GM19463 (cell line): ENCODE measurements around the gene MAP7D1.

ENCODE experiments used
- ATAC-seq: cut with Tn5 transposase; IDR thresholded peaks from one replicate; pipeline ENCODE4 v1.9.1; 2021; ENCODE audit warnings: mild to moderate bottlenecking, moderate library complexity; ENCODE audit not compliant: unreplicated experiment

The MAP7D1 gene

DNA sequence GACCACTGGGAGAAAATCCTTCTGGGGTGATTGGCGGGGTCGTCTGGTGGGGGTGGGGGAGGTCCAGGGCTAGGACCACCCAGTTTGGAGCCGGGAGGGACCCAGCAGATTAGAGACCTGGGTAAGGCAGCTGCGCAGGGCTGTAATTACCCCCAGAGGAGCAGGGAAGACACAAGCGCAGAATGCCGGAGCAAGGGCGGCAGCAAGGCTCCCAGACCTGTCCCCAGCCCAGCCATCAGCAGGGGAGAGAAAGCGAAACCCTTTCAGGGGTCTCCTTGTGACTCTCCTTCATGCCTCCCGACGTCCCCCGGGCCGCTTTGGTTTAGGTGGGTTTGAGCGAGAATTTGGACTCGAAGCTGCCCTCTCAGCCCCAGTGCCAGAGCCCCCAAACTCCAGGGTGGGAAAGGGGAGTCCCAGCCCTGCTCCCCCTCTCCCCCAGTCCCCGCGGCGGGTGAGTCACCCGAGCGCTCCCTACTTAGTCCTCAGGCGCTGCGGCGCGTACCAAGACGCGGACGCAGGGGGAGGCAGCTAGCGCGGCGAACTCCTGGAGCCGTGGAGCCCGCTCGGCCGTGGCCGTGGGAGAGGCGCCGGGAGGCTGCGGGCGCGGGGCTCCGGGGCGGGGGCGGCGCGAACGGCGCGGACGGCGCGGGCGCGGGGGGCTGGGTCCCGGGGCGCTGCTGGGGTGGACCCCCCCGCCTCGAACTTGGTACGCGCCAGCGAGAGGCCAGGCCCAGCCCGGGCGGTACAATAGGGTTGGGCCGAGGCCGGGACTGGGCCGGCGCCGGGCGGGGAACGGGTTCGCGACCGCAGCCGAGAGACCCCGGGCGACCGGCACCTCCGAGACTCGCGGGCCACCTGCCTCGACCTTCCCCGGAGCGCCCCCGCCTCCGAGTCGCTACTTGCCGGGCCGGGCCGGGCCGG, at the start of gene MAP7D1:
MAP7D1 (plus strand) TSS at position 753 of the 921 bp plus-strand sequence. CDS start 258 bp downstream, outside the sequence.
- peak; percentile 52 for ATAC-seq

GRCh38 chr1:36106269-36106668, 49.7 kb upstream of the MAP7D1 start:
- no peak for ATAC-seq

DNA sequence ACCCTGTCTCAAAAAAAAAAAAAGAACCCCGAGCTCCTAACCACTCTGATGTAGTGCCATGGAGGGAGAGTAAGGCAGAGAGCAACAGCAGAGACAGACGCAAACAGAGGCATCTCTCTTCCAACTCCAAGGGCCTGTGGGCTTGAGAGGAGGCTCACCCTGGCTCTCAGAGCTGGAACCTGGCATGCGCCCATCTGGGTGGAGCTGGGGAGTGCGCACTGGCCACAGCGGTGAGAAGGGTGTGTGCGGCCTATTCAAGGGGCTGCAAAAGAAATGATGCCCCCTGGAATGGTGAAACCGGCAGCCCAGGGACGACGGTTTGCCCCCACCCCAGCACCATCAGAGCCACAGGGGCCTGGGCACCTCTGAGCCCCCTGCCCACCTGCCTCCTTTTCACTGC, 48.6 kb upstream of the MAP7D1 start:
- ATAC-seq, result no peak

GRCh38 chr1:36108314-36108713, 47.6 kb upstream of the MAP7D1 start:
- no peak for ATAC-seq

GRCh38 chr1:36109041-36109679, 46.8 kb upstream of the MAP7D1 start:
- no peak for ATAC-seq

GRCh38 chr1:36111151-36111550, 44.8 kb upstream of the MAP7D1 start:
- no peak for ATAC-seq

GRCh38 chr1:36112823-36113222, 43.1 kb upstream of the MAP7D1 start:
- no peak for ATAC-seq

GRCh38 chr1:36114371-36114770, 41.6 kb upstream of the MAP7D1 start:
- ATAC-seq, result no peak

- ATAC-seq, result no peak
Measured at GRCh38 chr1:36115200-36115669, 40.7 kb upstream of the MAP7D1 start.

- no peak for ATAC-seq
Measured at GRCh38 chr1:36115931-36116330, 40.0 kb upstream of the MAP7D1 start.

DNA sequence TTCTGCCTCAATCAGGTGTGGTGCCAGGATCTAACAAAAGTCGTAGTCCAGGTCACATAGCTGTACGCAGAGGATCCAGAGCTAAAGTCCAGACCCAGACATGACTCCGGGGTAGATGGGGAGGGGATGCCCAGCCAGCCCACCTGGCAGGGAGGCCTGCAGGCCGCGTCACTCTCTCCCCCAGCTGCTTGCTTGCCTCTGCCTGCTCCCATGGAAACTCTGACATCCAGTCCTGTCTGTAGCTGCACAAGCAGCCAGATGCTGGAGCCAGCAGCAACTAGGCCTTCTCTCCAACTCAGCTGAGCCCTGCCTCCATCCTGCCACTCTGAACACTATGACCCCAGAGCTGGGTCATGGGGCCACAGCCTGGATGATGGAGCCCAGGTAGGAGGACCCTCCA, 39.1 kb upstream of the MAP7D1 start:
- ATAC-seq, result no peak

- no peak for ATAC-seq
Measured at GRCh38 chr1:36118447-36119204, 37.3 kb upstream of the MAP7D1 start.

DNA sequence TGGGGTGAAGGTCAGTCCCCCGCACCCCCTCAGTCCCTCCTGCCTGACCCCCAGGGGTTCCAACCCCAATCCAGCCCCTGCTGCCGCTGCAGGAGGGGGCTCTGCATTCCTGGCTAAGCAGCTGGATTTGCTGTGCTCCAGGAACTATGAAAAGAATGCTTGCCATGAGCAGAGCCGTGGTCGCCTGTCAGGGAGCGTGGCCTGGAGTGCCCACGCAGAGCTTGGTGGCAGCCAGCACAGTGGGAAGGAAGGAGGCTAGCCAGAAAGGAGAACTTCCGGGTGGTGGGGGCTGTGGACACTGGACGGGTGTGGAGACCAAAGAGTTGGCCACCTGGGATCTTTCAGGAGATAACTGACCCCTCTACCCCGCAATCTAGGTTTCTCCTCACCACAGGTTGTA, 36.5 kb upstream of the MAP7D1 start:
- no peak for ATAC-seq

- ATAC-seq, result no peak
Measured at GRCh38 chr1:36122062-36123030, 33.6 kb upstream of the MAP7D1 start.

DNA sequence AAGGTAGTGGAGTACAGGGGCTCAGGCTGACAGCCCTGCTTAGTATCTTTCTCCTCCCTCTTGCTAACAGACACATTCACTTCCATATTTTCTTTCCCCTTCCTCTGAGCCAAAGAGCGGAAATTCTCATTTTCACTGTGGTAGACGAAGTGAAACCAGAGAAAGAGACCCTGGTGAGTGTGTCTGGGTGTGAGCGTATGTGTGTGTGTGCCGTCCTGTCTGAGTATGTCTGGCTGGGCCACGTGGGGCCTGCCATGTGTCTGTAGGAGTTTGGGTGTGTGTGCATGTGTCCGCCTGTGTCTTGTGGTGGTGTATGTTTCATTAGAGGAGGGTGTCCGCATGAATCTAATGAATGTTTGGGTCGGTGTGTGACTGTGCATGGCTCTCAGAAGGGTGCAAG, 32.6 kb upstream of the MAP7D1 start:
- peak; percentile 62 for ATAC-seq

- no peak for ATAC-seq
Measured at GRCh38 chr1:36124404-36125128, 31.4 kb upstream of the MAP7D1 start.

DNA sequence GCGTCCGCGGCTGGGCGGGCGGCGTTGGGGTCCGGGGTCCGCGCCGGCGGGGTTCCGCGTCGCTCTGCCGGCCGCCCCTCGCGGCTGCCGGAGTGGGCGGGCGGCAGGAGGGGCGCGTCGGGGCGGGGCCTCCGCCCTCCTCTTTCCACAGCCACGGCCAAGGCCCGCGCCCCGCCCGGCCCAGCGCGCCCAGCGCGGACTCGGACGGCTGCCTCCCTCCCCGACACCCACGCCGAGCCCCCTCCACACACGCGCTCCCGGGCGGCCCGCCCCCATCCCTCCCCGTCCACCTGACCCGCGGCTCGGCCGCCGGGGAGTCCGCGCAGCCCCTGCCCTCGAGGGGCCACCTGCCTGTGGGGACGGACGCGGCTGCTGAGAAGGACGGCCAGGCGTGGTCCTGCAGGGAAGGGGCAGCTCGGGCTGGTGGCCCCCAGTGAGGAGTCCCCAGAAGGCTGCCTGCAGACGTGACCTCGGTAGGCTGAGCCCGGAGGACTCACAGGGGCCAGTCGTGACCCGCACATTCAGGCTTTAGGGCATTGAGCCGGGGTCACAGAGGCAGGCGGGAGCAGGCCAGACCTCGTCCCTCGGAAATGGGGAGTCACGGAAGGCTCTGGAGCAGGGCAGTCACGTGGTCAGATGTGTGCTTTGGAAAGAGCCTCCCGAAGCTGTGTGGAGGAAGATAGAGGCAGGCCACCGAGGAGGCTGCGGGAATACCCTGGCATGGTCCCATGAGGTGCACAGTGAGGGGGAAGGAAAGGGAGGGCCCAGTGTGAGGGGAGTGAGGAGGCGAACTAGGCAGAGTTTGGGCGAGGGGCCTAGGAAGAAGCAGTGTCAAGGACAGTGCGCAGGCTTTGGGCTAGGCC, 30.6 kb upstream of the MAP7D1 start, which contains the start of gene COL8A2:
COL8A2 (minus strand) TSS at position 94 of the 863 bp plus-strand sequence. CDS start 24,980 bp downstream, outside the sequence.
- no peak for ATAC-seq

- no peak for ATAC-seq
Measured at GRCh38 chr1:36126005-36126716, 29.8 kb upstream of the MAP7D1 start.
